GM18907 (cell line): Measurements from ENCODE around the gene FBP1.
A peak's percentile ranks its signal among the peaks of the same experiment; 100 is the strongest.

ENCODE experiments used
- ATAC-seq: cut with Tn5 transposase; IDR thresholded peaks from one replicate; pipeline ENCODE4 v1.9.1; 2021; ENCODE audit warnings: mild to moderate bottlenecking, moderate library complexity; ENCODE audit not compliant: unreplicated experiment

The FBP1 gene

GRCh38 chr9:94639061-94639998 lies at the start of gene FBP1:
TSS of gene FBP1 (minus strand) at chr9:94639518. CDS start at chr9:94639310, 208 bp downstream.
- peak; percentile 51 for ATAC-seq

DNA sequence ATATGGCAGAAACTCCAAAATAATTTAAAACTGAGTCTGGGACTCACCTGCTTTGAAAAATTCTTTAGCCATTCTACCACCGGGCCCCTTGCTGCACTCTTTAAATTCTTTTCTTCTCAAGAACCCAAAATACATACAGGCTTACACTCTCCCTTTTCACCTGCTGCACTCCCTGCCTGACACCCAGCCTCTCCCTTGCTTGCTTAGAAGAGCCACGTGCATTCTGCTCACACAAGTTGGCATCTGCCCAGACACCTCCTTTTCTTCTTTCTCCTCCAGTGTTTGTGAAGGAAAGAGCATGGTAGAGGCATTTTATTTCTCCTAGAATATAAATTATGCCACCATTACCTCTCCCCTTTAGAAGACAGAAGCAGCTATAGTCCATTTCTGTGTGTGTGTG lies 48.1 kb upstream of the FBP1 start:
- no peak for ATAC-seq

GRCh38 chr9:94685359-94685758 lies 46.0 kb upstream of the FBP1 start:
- ATAC-seq = no peak

DNA sequence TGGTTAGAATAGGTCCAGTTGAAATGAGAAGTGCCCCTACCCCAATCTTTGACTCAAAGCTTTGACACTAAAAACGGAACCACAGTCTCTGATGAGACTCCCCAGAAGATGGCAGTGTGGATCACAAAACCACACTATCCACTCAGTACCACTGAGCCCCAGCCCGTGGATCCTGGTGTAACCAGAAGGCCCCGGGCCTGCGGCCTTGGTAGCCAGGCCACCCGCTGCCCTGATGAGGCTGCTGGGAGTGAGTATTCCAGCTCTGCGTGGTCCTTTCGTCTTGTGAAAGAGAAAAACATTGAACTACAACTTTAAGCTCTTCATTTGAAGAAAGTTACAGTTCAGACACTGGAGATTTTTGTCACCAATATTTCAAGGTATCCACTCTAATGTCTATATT lies 42.2 kb upstream of the FBP1 start:
- ATAC-seq = peak; percentile 52

- no peak for ATAC-seq
These were observed 41.3 kb upstream of the FBP1 start for GRCh38 chr9:94680621-94681020.

GRCh38 chr9:94680020-94680419 lies 40.7 kb upstream of the FBP1 start:
- no peak for ATAC-seq

DNA sequence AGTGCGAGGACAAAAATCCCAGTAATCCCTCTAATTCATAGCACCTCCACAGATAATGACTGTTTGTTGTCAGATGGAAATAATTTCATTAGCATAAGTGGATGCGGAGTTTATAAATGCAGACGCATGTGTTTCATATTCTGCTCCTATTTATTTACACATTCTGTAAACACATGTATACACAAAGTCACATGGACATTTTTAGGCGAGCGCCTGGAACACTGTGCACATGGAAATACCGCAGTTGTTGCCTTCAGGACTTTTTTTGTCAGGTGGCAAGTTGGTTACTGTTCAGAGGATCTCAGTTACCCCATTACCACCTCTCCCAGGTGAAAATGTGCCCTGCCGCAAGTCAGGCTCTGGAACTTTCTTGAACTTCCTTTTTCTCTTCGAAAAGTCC lies 40.3 kb upstream of the FBP1 start:
- no peak for ATAC-seq

- ATAC-seq = no peak
These were observed 38.6 kb upstream of the FBP1 start for GRCh38 chr9:94677929-94678328.

- ATAC-seq = no peak
These were observed 37.3 kb upstream of the FBP1 start for GRCh38 chr9:94676446-94677131.

GRCh38 chr9:94675008-94675881 lies 35.9 kb upstream of the FBP1 start:
- ATAC-seq = no peak

DNA sequence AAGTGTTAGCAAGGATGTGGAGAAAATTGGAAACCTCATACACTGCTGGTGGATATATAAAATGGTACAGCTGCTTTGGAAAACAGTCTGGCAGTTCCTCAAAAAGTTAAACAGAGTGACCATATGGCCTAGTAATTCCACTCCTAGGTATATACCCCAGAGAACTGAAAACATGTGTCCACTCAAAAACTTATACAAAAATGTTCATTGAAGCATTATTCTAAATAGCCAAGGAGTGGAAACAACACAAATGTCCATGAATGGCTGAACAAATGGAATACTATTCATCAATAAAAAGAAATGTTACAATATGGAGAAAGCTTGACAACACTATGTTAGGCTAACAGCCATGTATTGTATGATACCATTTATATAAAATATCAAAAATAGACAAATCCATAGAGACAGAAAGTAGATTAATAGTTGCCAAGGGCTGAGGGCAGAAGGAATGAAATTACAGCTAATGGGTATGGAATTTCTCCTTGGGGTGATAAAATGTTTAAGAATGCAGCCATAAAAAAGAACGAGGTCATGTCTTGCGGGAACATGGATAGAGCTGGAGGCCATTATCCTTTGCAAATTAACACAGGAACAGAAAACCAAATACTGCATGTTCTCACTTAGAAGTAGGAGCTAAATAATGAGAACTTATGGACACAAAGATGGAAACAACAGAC lies 33.6 kb upstream of the FBP1 start:
- no peak for ATAC-seq

GRCh38 chr9:94668928-94669729 lies 29.8 kb upstream of the FBP1 start:
- no peak for ATAC-seq

DNA sequence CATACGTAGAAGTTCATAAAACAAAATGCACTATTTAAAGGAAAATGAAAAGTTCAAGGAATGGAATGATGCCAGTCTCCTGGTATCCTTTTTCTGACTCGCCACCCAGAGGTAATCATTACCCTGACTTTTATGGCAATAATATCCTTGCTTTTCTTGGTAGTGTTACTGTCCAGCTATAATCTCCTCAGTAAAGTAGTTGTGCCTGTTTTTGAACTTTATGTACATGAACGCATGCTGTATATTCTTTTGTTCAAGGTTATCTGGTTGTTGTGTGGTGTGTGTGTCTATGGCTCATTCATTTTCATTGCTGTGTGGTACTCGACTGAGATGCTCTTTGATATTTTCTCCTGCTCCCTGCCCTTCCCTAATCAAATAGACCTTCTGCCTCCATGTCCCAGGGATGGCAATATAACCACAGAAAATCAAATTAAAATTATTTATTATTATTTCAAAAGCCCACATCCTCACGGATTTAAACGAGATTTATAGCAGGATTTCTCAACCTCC lies 29.2 kb upstream of the FBP1 start:
- ATAC-seq = no peak

- no peak for ATAC-seq
These were observed 27.2 kb upstream of the FBP1 start for GRCh38 chr9:94666364-94667099.

- no peak for ATAC-seq
These were observed 26.3 kb upstream of the FBP1 start for GRCh38 chr9:94665613-94666012.

DNA sequence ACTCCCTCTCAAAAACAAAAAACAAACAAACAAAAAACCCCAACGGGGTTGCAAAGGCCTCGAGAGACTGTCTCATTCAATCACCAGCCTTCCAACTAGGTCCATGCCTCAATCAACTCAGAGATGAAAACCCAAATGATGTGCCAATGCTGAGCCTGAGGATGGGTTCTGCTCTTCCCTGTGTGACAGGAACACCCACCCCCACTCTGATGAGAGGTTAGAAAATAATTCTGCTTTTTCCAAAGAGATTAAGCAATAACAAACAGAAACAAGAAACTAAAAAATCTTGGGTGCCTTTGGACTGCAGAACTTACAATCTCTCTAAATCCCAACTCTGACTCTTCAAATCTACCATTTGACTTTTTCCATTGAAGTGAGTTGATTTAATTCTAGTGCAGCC lies 25.5 kb upstream of the FBP1 start:
- no peak for ATAC-seq

DNA sequence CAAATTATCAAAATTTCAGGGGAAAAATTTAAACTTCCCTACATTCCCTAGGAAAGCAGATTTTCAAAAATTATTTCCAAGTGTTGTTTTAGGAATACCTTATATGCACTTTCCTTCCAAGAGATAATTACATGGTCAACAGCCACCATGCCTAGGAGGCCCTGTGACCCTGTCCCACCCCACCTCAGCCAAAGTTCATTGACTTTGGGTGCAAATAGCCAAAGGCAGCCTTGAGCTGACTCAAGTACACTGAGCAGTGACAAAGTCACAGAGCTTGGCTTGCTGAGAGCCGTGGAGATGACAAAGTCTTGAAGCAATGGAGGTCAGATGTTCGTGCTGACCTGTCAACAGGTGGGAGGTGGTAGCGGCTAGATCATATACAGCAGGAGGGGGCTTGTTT lies 24.3 kb upstream of the FBP1 start:
- ATAC-seq = no peak

DNA sequence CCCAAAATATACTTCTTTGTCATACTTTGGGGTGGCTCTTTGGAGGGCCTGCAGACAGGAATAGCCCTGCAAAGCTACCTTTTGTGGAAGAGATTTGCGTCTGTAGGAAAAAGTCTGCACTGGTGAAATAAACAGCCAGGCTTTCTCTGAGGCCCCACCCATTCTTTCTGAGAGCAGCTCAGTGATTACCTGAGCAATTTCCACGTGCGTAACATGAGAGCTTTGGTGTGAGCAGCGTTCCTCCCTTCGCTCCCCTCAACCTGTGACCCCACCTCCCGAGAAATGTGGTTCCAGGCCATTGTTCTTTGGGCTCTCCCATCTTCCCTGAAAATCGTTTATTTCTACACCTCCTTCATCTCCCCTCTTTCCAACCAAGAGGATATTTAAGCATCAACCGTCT lies 23.8 kb upstream of the FBP1 start:
- no peak for ATAC-seq
